IPS DF 19.7 (cell line): ENCODE results near the gene GCN1.

Experiments used
- DNase-seq: peaks from one replicate; pipeline ENCODE4 v3.0.0-alpha.2; 2013; ENCODE audit warnings: low read depth, low spot score

The GCN1 gene

GRCh38 chr12:120180975-120181374 lies 13.5 kb downstream of the GCN1 start:
- no peak for DNase-seq

GRCh38 chr12:120175537-120175936 lies 19.0 kb downstream of the GCN1 start:
- no peak for DNase-seq

- DNase-seq, result no peak
These were observed 19.5 kb downstream of the GCN1 start for GRCh38 chr12:120175062-120175461.

- DNase-seq, result no peak
These were observed 22.5 kb downstream of the GCN1 start for GRCh38 chr12:120172053-120172452.

- DNase-seq, result no peak
These were observed 23.9 kb downstream of the GCN1 start for GRCh38 chr12:120170631-120171030.

- no peak for DNase-seq
These were observed 24.6 kb downstream of the GCN1 start for GRCh38 chr12:120169946-120170345.

GRCh38 chr12:120168337-120168736 lies 26.2 kb downstream of the GCN1 start:
- DNase-seq, result no peak

GRCh38 chr12:120167529-120168095 lies 26.9 kb downstream of the GCN1 start:
- DNase-seq, result no peak

GRCh38 chr12:120164293-120164692 lies 30.2 kb downstream of the GCN1 start:
- DNase-seq, result no peak

- no peak for DNase-seq
These were observed 31.8 kb downstream of the GCN1 start for GRCh38 chr12:120162763-120163162.

GRCh38 chr12:120161852-120162251 lies 32.7 kb downstream of the GCN1 start:
- no peak for DNase-seq

- DNase-seq, result no peak
These were observed 34.8 kb downstream of the GCN1 start for GRCh38 chr12:120159509-120160237.

GRCh38 chr12:120158351-120158750 lies 36.2 kb downstream of the GCN1 start:
- DNase-seq, result no peak

- no peak for DNase-seq
These were observed 36.8 kb downstream of the GCN1 start for GRCh38 chr12:120157678-120158077.

GRCh38 chr12:120156315-120157259 lies 37.9 kb downstream of the GCN1 start:
- DNase-seq, result no peak

- DNase-seq, result no peak
These were observed 39.4 kb downstream of the GCN1 start for GRCh38 chr12:120155072-120155471.

GRCh38 chr12:120150919-120151525 lies 43.5 kb downstream of the GCN1 start:
- no peak for DNase-seq

GRCh38 chr12:120148011-120148410 lies 46.5 kb downstream of the GCN1 start:
- DNase-seq, result no peak

GRCh38 chr12:120145164-120145563 lies 49.4 kb downstream of the GCN1 start:
- no peak for DNase-seq

- DNase-seq, result no peak
These were observed 50.3 kb downstream of the GCN1 start for GRCh38 chr12:120144215-120144614.

GRCh38 chr12:120142231-120142877 lies 52.2 kb downstream of the GCN1 start:
- no peak for DNase-seq
